Keratinocyte (primary cell): ENCODE measurements around the gene NLRP12.

Source experiments
- EZH2 ChIP-seq: IDR thresholded peaks from one replicate; pipeline ENCODE4 v1.6.1; 2012; ENCODE audit warnings: inconsistent platforms, mild to moderate bottlenecking, low read length, moderate library complexity
- TF ChIP-seq, protein P1 (sequence below), 3 experiments: IDR thresholded peaks in 1 of 3; conservative IDR thresholded peaks in 1 of 3; optimal IDR thresholded peaks in 1 of 3; 2 replicates in 2 of 3; 3 replicates in 1 of 3; pipeline versions ENCODE3 to v1.5.1; 2011; ENCODE audit warnings: low read length in 3 of 3, mild to moderate bottlenecking in 3 of 3, moderate library complexity in 2 of 3, control low read depth in 1 of 3, inconsistent platforms in 1 of 3; ENCODE audit not compliant: insufficient read depth in 2 of 3; ENCODE audit errors: extremely low read depth in 1 of 3

DNA sequence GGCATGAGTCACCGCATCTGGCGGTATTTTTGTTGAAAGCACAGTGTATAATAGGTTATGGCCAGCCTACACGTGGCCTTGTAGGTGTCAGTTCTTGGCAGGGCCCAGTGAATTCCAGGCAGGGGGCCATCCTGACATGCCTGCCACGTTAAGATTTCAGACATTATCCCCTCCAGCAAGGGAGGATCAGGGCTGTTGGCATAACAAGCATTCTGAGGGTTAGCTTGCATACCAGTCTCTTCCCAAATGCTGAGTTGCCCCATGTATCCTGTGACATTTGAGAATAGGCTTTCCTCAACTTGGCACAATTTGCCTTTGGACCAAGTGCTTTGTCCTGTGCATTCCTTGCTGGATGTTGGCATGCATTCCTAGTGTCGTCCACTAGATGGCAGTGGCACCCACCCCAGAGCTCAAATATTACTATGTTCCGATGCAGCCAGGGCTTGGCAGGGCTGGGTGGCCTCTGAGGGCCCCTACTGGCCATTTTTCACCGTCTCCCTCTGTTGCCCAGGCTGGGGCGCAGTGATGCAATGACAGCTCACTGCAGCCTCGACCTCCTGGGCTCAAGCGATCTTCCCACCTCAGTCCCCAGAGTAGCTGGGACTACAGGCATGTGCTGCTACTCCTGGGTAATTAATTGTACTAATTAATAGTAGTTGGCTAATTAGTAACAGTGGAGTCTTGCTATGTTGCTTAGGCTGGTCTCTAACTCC lies 31.2 kb downstream of the NLRP12 start:
- TF ChIP-seq, protein P1, sequence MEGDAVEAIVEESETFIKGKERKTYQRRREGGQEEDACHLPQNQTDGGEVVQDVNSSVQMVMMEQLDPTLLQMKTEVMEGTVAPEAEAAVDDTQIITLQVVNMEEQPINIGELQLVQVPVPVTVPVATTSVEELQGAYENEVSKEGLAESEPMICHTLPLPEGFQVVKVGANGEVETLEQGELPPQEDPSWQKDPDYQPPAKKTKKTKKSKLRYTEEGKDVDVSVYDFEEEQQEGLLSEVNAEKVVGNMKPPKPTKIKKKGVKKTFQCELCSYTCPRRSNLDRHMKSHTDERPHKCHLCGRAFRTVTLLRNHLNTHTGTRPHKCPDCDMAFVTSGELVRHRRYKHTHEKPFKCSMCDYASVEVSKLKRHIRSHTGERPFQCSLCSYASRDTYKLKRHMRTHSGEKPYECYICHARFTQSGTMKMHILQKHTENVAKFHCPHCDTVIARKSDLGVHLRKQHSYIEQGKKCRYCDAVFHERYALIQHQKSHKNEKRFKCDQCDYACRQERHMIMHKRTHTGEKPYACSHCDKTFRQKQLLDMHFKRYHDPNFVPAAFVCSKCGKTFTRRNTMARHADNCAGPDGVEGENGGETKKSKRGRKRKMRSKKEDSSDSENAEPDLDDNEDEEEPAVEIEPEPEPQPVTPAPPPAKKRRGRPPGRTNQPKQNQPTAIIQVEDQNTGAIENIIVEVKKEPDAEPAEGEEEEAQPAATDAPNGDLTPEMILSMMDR (optimal IDR thresholded peaks at IDR 0.05 in 1 of 3, IDR thresholded peaks at IDR 0.05 in 1 of 3, conservative IDR thresholded peaks at IDR 0.05 in 1 of 3; ENCODE audit: extremely low read depth in 1 of 3, insufficient read depth in 2 of 3, low read length in 3 of 3): peak; percentile 85 to 95 (median 94)
- TF ChIP-seq EZH2: no peak
